ENCODE data around the gene PARD3.

The PARD3 gene

GRCh38 chr10:34643620-34644019 lies 171.5 kb downstream of the PARD3 start:
- Histone ChIP-seq H3K4me1 (ENCODE audit: insufficient read depth, poor library complexity, severe bottlenecking) (peaks cover 3% of the 10 kb centered on the region), H3K9me3 (ENCODE audit: severe bottlenecking) (no peaks in the 10 kb centered on the region), H3K4me3 (ENCODE audit: severe bottlenecking) (no peak overlapping the region), H3K36me3 (ENCODE audit: low read depth) (no peaks in the 10 kb centered on the region), H3K27ac (ENCODE audit: poor library complexity, severe bottlenecking) (no peak overlapping the region), H3K27me3 (ENCODE audit: insufficient read depth, poor library complexity, severe bottlenecking) (no peaks in the 10 kb centered on the region)
- no peak for TF ChIP-seq CTCF (IDR thresholded peaks at IDR 0.05; ENCODE audit: poor library complexity, severe bottlenecking)
- ATAC-seq (ENCODE audit: low read depth), result no peak
- DNase-seq (ENCODE audit: low spot score), result no peak

- TF ChIP-seq CTCF (IDR thresholded peaks at IDR 0.05; ENCODE audit: poor library complexity, severe bottlenecking), result no peak
- no peak overlapping the region for H3K4me3 ChIP-seq (ENCODE audit: severe bottlenecking)
- H3K4me1 ChIP-seq (ENCODE audit: insufficient read depth, poor library complexity, severe bottlenecking), result peaks cover 4% of the 10 kb centered on the region
- DNase-seq (ENCODE audit: low spot score) (no peak), ATAC-seq (ENCODE audit: low read depth) (no peak)
- H3K36me3 ChIP-seq (ENCODE audit: low read depth), result no peaks in the 10 kb centered on the region
- no peaks in the 10 kb centered on the region for H3K27me3 ChIP-seq (ENCODE audit: insufficient read depth, poor library complexity, severe bottlenecking)
- H3K27ac ChIP-seq (ENCODE audit: poor library complexity, severe bottlenecking), result no peak overlapping the region
- no peaks in the 10 kb centered on the region for H3K9me3 ChIP-seq (ENCODE audit: severe bottlenecking)
These were observed 173.1 kb downstream of the PARD3 start for GRCh38 chr10:34641913-34642558.

GRCh38 chr10:34641147-34641912 lies 173.8 kb downstream of the PARD3 start:
- H3K27me3 ChIP-seq (ENCODE audit: insufficient read depth, poor library complexity, severe bottlenecking), result no peaks in the 10 kb centered on the region
- no peak overlapping the region for H3K4me3 ChIP-seq (ENCODE audit: severe bottlenecking)
- no peak overlapping the region for H3K27ac ChIP-seq (ENCODE audit: poor library complexity, severe bottlenecking)
- DNase-seq (ENCODE audit: low spot score), result no peak
- no peaks in the 10 kb centered on the region for H3K36me3 ChIP-seq (ENCODE audit: low read depth)
- peaks cover 4% of the 10 kb centered on the region for H3K4me1 ChIP-seq (ENCODE audit: insufficient read depth, poor library complexity, severe bottlenecking)
- no peak for ATAC-seq (ENCODE audit: low read depth)
- H3K9me3 ChIP-seq (ENCODE audit: severe bottlenecking), result no peaks in the 10 kb centered on the region
- TF ChIP-seq CTCF (IDR thresholded peaks at IDR 0.05; ENCODE audit: poor library complexity, severe bottlenecking), result no peak

- ATAC-seq (ENCODE audit: low read depth) (peak; percentile 59), DNase-seq (ENCODE audit: low spot score) (no peak)
- Histone ChIP-seq H3K36me3 (ENCODE audit: low read depth) (no peaks in the 10 kb centered on the region), H3K4me3 (ENCODE audit: severe bottlenecking) (no peak overlapping the region), H3K27me3 (ENCODE audit: insufficient read depth, poor library complexity, severe bottlenecking) (no peaks in the 10 kb centered on the region), H3K27ac (ENCODE audit: poor library complexity, severe bottlenecking) (no peak overlapping the region), H3K9me3 (ENCODE audit: severe bottlenecking) (no peaks in the 10 kb centered on the region), H3K4me1 (ENCODE audit: insufficient read depth, poor library complexity, severe bottlenecking) (peaks cover 4% of the 10 kb centered on the region)
- TF ChIP-seq CTCF (IDR thresholded peaks at IDR 0.05; ENCODE audit: poor library complexity, severe bottlenecking), result peak; percentile 90
These were observed 176.6 kb downstream of the PARD3 start for GRCh38 chr10:34638406-34639054.
